Kidney capillary endothelial cell (primary cell): Measurements from ENCODE around the gene KCP.
A peak's percentile ranks its signal among the peaks of the same experiment; 100 is the strongest.

Source experiments
- DNase-seq: peaks from one replicate; pipeline ENCODE4 v3.0.0-alpha.2; 2018; ENCODE audit warnings: low spot score

Gene KCP

GRCh38 chr7:128874140-128875031 is 36.1 kb downstream of the KCP start:
- no peak for DNase-seq

DNA sequence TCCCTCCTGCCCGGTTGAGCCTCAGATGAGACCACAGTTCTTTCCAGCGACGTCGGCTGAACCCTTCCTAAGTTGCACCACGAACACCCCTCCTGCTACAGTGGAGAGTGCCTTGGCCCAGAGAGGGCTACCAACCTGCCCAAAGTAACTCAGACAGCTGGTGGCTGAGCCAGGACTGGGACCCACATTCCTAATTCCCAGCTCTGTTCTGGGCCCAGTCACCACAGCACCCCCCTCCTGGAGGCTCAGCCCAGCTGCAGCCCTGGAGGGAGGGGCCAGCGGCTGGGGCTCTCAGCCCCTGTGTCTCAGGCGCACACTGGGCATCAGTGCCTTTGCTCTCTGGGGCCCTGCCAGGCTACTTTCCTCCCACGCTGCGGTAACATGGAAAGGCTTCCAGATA is 37.3 kb downstream of the KCP start:
- no peak for DNase-seq

- DNase-seq, result no peak
These were observed 38.1 kb downstream of the KCP start for GRCh38 chr7:128872394-128872824.

- no peak for DNase-seq
These were observed 39.5 kb downstream of the KCP start for GRCh38 chr7:128871050-128871449.

DNA sequence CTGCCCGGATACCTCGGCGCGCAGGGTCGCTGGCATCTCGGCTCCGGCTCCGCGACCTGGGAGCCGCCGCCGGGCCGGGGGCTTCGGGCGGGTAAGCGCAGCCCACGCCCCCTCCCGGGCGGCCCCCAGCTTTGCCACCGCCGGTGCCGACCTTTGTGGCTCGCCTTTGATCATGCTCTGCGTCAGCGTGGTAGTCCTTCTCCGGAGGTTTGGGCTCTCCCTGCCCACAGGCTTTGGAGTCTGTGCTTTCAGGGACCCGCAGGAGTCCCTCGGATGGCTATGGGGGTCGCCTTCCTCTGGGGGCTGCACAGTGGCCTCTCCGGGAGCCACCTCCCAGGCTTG is 40.6 kb downstream of the KCP start:
- DNase-seq, result no peak

DNA sequence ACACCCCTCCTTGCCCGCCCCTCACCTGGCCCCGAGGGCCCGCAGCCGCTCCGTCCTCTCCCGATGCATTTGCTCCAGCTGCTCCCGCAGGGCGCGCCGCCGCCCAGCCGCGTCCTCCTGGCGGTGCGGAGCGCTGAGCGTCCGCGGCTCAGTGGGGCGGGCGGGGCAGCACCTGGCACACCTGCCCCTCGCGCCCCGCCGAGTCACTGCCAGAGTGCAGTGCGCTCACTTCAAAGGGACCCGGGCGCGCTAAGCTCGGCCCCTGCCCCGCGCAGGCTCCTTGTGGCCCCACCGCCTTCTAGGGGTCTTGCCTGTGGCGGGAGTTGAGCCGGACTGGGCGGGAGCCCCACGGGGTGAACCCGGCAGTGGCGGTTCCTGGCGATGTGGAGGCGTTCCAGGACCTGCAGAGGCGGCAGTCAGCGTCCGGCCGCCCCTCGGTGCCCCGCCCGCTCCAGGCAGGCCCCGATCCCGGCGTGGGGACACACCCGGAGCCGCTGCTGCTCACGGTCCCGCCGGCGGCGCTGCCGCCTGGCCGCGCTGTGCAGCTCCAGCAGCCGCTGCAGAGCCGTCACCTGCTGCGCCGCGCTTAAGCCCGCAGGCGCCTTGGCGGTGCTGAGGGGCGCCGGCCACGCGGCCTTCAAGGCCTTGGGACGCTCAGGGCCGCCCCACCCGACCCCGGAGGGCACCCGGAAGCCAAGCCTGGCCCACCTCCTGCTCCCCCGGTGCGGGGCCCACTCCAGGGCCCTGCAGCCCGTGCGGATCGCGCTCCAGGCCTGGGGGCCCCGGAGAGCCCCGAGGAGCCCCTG is 41.2 kb downstream of the KCP start:
- DNase-seq, result peak; percentile 26

DNA sequence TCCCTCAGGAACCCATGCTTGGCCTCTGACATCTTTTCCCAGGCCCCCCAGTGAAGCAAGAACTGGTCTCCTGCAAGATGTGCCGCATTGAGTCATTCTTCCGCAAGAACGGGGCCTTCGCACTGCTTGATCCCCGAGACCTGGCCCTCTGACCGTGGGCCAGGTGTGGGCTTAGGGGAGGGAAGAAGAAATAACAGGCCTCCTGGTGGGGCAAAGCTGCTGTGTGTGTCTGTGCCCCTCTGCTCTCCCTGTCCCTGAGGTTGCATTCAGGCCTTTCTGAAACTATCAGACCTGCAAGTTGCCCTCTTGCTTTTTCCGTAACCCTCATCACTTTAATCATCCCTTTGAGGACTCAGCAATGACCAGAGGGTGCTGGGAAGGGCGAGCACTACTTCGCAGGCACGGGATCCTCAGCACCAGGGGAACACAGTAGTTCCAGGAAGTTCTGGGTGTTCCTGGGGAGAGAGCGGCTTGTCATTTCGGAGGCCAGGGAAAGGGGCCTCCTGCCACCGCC is 41.8 kb downstream of the KCP start:
- DNase-seq, result no peak

DNA sequence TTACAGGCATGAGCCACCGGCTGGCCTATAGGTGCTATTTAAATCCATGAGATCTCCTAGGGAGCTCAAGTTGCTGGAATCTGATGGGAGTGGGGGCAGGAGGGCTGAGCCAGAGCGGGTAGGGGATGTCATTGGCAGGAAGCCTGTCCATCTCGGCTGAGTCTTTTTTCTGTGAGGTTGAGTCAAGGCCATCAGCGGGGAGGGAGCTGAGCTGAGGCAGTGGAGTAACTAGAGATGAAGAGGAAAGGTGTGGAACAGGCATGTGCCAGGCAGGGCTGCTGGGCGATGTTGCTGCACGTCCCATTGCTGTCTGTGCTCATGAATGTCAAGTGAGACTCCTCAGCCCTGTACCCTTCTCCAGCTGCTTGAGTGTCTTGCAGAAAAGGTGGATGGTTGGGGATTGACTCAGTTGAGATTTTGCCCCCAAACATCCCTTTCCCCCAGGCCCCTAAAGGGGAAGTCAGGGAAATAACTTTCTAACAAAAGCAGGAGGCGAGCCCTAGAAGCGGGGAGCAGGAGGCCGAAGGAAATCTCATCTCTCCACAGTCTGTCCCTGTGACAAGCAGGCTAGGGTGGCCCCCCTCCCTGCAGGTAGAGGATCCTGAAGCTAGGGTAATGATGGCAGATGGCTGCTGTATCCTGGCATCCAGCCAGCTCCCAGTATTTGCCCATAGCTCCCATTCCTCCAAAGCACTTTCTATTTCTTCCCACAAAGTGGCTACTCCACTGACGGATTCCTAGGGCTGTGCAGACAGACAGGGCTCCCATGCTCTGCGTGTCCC is 42.5 kb downstream of the KCP start:
- no peak for DNase-seq

GRCh38 chr7:128867241-128867640 is 43.3 kb downstream of the KCP start:
- no peak for DNase-seq

DNA sequence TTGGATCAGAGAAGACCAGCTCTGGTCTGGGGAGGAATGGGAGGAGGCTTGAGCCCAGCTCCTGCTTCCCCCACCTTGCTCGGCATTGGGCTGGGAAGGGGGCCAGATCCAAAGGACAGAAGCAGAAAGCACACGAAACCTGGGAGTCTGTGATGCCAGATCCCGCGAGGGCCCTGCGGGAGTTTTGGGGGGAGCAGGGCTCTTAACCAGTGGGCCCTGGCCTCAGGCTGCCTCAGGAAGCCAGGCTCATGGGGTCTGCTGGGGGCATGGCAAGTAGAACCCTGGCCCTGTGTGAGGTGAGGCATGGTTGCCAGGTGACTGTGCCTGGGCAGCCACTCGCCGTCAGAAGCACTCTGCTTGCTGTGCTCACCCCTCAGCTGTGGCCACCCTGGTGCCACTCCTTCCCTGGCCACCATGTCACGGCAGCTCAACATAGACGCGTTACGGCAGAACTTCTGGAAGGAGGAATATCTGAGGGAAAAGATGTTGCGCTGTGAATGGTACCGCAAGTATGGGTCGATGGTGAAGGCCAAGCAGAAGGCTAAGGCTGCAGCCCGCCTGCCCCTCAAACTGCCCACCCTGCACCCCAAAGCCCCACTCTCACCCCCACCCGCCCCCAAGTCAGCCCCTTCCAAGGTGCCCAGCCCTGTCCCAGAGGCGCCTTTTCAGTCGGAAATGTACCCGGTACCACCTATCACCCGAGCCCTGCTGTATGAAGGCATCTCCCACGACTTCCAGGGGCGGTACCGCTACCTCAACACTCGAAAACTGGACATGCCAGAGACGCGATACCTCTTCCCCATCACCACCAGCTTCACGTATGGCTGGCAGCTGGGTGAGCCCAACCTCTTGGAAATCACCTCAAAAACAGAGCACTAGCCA is 44.3 kb downstream of the KCP start:
- no peak for DNase-seq

GRCh38 chr7:128865303-128865702 is 45.2 kb downstream of the KCP start:
- no peak for DNase-seq

DNA sequence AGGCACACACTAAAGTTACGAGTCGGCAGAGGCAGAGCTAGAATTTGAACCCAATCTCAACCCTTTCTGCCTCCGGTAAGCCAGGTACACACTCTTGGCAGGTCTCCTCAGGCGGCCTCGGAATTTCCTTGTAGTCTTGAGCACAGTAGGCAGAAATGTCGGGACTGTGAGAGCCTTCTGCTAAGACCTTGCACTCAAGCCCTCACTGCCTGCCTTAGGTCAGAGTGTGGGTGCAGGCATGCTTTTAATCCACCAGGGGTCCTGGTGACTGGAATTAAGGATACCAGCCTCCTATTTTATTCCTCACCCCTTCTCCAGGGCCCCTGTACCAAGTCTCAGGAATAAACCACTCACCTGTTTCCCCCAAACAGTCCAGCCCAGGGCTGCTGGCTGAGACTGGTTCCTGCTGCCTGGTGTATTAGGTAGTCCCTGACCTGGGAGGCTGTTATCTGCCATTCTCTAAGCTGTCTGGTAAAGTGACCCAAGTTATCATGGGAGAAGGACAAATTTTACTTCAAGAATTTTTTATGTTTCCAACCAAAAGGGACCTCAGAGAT is 47.0 kb downstream of the KCP start:
- peak; percentile 76 for DNase-seq

GRCh38 chr7:128862571-128863432 is 47.7 kb downstream of the KCP start, which contains the start of gene ATP6V1F:
TSS of gene ATP6V1F (plus strand) at chr7:128862856. CDS start at chr7:128862905, 49 bp downstream.
- peak; percentile 95 for DNase-seq

GRCh38 chr7:128861957-128862570 is 48.4 kb downstream of the KCP start:
- DNase-seq, result no peak

DNA sequence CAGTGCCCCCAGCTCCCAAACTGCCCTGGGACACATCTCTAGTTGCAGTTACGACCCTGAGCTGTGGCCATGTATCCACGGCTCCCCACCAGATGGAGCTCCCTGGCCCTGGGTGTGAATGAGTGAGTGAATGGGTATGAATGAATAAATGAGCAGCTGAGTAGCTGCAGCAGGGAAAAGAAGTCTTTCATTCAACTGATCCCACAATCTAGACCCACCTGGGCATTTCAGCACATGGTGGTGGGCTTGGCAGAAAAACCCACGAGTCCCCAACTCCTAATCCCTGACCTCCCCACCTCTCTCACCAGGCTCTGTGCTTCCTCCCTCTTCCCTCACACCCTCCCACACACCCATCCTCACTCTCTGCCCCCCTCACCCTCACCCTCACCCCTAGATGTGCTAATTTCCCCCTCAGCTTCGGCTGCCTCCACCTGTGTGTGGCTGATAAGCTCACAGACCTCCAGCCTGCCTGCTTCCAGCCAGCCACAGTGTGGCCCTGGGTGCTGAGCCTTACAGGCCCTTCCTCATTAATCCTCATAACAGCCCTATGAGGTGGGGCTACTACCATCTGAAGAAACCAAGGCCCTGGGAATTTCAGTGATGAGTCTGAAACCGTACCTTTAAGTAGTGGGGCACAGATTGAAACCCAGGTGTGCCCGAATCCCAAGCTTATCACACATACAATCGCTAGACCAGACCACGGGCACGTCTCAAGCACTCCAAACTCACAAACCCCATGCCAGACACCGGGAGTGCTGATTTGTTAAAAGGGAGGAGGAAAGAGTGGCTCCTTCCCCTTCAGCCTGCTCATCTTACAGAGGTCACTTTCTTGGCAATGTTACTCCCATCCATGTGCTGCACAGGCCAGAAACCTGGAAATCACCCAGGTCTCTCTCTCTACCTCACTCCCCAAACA is 50.1 kb downstream of the KCP start:
- no peak for DNase-seq

GRCh38 chr7:128859232-128860157 is 51.0 kb downstream of the KCP start:
- DNase-seq, result no peak
